Activated CD4-positive, CD25-positive, alpha-beta regulatory T cell treated with anti-CD3 and anti-CD28 coated beads, Interleukin-2, amount 50 U/mL, for 16 hours (primary cell): Measurements from ENCODE around the gene FHAD1.

Source experiments
- DNase-seq: peaks from one replicate; pipeline ENCODE4 v3.0.0-alpha.2; 2020; ENCODE audit warnings: low read depth, low spot score

The FHAD1 gene

DNA sequence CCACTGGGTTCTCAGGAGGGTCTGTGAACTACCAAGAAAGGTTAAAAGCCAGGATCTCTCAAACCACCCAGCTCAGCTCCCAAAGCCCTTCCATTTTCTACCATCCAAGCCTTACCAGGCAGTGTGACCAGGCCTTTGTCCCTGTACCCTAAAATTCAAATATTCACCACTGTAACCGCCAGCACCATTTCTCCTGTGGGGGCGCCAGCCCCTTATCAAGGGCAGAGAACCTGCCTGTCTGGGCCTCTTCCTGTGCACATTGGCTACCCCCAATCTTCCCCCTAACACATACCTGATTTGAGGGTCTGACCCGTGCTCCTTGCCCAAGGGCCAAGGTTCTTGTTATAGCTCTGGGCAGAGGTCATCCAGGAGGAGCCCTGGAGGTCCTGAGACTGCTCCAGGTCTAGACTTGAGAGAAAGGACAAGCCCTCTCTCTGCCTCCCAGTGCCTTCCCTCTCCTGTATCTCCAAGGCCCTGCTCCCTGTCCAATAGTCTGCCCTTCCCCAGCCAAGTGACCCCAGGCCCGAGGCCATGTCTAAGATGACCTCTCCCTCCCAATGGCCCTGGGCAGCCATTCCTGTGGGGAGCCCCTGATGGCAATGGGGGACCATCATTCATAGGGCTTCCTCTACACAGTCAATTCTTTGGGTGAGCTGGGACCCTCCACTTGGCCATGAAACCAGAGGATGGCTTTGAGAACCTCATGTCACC is 78.5 kb downstream of the FHAD1 start:
- no peak for DNase-seq

DNA sequence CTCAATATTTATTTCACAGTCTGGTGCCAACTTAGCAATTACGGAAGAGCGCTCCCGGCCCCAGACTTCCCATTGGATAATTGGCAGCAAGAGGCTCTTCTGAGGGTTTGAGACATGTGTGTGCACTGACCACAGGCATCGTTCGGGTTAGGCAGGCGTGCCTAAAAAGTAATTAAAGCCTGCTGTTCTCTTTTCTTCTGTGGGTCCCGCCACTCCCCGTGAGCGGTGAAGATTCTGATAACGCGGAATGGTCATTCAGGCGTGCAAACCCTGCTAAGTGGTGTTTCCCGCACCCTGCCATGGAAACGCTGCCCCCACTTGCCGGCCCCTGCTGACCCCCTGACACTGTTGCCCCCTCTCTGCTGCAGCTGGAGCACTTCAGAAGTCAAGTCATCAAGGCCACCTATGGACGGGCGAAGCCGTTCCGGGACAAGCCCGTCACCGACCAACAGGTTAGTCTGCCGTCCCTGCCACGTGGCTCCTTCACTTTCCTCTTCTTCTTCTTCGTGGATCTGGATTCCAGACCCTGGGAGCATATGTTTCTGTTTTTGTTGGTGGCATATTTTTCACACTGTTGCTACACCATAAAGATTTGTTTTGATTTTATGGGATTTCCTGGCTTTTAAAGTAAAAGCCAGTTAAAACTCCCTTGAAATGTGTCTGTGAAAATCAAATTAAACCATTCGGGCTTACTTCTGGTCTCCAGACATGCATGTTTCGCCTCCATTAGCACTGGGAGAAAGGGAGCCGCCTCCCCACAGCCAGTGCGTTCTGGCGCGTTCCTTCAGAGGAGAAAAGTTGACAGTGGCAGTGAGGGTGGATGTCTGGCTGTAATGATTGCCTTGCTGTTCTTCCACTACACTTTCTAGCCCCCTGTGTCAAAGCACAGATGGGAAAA is 79.9 kb downstream of the FHAD1 start:
- no peak for DNase-seq

DNA sequence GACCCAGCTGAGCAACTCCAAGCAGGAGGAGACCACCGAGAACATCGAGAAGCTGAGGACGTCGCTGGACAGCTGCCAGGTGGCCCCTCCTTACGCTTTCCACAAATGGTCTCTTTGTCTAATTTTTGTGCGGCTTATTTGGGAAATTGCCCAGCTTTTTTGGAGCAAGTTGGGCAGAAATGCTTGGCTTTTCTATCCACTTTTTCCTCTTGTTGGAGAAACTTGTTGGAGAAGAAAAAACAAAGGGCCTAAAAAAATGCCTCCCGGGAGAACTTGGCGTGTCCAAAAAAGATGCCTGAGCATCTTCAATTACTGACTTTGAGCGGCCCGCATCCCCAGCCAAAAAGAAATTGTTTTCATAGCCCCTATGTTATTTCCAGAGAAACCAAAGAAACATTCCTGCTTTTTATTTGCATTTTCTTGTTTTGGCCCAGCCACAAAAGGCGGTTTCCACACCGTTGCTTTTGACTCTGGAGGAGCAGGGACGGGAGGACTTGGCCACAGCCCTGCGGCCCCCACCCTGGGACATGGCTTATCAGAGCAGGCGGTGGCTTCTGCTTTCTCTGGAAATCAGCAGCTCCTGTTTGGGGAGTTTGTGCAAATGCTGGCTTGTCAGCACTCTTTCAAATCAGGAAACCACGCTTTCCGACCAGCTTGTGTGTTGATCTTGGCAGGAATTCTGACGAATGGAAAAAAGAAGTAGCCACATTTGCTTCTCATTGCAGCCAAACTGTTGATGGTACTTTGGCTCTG is 81.5 kb downstream of the FHAD1 start:
- no peak for DNase-seq

DNA sequence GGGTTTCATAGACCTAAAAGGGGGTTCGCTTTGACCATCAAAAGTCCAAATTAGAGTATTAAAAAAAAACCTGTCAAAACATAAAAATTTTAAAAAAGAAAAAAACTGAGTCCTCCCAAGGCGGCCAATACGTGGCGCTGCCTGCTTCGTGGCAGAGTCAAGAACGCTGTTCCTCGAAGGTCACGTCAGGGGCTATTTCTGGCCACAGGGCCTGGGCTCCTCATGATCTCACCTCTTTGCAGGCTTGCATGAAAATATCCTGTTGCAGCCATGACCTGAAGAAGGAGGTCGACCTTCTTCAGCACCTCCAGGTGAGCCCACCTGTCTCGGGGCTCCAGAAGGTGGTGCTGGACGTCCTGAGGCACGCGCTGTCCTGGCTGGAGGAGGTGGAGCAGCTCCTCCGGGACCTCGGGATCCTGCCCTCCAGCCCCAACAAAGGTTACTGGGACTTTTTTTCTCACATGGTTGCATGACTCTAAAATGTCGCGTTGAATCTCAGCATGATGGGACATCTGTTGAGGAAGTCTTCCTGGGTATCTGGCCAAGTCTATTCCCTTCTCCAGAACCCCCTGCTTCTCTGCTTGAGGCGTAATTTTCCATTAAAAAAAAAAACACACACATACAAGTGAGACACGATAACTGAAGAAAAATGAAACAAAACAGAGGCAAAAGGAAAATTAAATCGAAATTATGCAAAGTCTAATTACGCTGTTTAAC is 82.2 kb downstream of the FHAD1 start:
- no peak for DNase-seq

DNA sequence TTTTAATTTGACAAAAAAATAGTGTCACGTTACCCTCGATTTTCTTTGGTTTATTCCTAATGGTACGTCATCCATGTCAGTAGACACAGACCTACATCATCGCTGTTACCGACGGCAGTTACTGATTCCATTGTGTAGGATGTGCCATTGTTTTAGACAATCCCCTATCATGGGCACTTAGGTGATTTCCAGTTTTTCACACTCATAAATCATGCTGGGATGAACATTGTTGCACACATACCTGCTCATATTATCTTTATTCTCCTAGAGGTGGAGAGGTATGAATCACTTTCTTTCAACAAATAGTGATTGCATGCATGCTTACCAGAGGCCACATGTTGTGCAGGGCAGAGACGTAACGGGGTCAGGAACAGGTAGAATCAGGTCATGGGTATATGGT is 83.0 kb downstream of the FHAD1 start:
- no peak for DNase-seq

DNA sequence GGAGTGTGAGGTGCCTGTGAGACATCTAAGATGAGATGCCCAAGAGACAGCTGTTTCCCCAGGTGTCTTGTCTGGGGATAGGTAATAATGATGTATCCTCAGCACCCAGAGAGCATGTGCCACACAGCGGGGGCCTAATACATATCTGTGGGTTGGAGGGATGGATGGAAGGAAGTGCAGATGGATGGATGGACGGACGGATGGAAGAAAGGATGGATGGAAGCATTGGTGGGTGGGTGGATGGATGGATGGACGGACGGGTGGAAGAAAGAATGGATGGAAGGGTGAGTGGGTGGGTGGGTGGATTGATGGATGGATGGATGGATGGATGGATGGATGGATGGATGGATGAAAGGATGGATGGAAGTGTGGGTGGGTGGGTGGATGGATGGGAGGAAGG is 84.2 kb downstream of the FHAD1 start:
- no peak for DNase-seq

DNA sequence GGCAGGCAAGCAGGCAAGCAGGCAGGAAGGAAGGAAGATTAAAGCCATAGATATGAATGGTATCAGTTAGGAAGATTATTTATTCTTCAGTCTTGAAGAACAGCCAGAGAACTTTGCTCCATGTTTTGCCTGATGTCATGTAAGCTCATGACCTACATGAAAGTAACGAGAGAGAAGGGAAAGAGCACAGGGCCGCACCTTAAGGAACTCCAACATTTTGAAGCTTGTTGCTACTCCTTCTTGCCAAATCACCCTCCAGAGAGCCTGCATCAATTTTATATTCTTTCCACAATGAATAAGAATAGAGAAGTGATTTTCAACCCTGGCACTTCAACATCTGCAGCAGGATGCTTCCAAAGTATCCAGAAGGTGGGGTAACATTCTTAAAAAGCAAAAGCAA is 84.7 kb downstream of the FHAD1 start:
- no peak for DNase-seq

DNA sequence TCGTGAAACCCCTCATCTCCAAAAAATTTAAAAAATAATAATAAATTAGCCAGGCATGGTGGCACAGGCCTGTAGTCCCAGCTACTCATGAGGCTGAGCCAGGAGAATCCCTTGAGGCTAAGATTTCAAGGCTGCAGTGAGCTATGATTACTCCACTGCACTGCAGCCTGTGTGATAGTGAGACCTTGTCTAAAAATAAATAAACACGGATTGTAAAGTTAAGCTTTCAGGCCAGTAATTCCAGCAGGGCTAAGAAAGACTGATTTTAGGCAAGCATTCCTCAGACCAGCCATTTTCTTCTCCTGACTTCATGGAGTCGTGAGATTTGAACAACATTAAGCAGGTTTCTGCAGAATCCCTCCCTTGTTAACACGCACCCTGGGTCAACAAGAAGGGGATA is 85.5 kb downstream of the FHAD1 start:
- DNase-seq: no peak

DNA sequence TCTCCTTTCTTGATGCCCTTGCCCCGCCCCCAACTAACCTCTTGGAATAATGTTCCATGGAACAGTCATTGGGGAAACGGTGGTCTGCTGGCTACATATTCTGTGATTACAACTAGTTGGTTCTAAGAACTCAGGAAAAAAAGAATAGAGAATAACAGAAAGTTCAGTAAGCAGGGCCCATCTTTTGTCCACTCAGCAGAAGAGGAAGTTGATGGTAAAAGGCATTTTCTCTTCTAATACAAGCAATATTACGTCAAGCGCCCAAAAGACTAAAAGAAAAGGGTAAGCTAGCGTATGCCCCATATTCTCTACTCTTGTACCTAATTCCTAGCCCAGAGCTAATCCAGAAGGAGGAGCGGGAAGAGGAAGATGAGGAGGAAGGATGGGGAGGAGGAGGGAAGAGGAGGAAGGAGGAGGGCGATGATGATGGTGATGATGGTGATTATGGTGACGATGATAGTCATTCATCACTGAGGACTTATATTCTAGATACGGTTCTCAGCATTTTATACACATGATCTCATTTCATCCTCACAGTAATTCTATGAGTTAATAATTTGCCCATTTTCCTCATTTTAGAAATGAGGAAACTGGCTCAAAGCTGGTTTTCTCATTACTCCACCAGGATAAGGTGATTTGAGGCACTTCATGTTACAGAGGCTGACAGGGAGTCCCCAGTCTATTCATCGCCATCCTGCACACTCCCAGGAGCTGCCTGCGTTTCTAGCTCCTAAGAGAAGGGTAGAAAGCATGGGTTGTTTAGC is 86.1 kb downstream of the FHAD1 start:
- DNase-seq: no peak

DNA sequence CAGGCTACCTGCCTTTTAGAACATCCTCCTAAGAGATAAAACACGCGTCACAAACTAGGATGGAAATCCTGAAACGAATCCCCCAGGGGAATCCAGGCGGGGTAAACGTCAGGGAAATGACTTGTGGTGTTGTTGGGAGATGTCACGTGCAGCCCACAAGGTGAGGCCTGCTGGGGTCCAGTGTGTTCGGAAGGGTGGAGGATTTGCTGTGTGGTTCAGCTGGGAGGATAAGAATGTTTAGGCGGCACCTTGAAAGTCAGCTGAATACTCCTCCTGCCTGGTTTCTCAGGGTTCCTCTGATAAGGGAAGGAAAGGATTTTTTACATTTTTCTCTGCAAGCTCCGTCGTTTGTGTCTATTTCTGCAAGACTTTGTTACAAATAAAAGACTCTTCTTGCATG is 88.0 kb downstream of the FHAD1 start:
- DNase-seq: no peak

DNA sequence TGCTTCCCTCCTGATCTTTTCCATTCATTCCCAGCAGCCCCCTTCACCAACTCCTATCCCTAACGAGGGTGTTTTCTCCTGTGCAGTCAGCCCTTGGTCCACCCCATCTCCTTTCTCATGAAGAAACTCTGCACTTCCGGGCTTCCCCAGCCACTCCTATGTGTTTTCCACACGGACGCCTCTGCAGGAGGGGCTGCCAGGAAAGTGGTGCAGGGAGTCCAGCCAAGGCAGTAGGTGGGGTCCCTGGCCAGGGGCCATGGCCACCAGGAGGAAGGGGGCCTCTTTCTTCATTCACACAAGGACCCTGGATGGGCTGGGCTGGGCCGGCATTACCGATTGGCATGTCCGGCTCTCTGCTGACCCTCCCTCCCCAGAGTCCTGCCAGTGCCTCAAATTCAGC is 89.8 kb downstream of the FHAD1 start:
- no peak for DNase-seq

DNA sequence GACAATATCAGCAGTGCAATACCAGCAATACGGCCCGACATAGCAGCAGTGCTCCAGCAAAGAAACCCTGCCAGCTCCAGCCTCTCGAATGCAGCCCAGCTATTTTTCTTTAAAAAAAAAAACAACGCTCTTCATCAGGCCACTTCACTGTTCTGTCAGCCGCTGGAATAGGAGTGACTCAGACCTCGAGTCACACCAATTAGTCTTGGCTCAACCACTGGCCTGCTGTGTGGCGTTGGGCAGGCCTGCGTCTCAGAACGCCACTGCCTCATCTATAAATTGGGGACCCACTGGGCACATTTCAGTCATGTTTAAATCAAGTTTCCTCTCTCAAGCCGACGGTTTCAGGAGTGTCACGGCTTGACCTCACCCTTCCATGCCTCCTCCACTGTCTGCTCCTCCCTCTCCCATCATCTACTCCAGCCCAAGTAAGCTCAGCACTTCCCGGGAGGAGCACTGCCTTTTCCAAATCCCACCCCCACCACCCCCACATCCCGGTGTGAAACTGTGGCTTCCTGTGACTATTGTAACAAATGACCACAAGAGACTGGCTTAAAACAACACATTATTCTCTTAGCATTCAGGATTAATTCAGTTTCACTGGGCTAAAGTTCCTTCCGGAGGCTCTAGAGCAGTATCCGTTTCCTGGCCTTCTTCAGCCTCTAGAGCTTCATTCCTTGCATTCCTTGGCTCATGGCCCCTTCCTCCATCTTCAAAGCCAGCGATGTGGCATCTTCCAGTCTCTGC is 90.8 kb downstream of the FHAD1 start:
- DNase-seq: no peak

DNA sequence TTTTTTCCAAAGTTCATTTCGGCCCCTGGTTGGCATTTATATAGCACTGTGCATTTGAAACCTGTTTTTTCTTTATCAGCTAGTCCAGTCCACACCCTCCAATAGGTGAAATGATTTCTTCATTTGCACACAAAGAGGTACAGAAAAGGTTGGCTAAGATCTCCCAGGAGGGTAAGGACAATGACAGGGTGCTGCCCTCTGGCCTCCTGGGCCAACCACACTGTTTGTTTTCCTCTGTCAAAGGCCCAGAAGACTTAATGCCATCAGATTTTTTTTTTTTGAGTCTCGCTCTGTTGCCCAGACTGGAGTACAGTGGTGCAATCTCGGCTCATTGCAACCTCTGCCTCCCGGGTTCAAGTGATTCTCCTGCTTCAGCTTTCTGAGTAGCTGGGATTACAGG is 92.5 kb downstream of the FHAD1 start:
- DNase-seq: no peak

DNA sequence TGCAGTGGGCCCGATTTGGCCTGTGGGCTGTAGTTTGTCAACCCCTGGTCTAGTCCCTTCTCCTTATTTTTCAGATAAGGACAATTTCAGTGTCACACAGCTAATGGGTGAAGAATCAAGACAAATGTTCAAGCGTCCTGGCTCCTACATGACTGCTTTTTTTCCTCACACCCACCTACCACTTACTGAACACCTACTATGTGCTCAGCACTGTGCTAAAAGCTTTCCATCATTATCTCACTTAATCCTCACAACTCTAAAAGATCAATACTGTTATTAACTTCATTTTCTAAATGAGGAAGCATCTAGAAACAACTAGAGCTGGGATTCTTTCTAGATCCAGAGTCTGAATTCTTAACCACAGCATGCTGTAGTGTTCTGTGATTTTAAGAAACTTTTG is 94.2 kb downstream of the FHAD1 start:
- no peak for DNase-seq

DNA sequence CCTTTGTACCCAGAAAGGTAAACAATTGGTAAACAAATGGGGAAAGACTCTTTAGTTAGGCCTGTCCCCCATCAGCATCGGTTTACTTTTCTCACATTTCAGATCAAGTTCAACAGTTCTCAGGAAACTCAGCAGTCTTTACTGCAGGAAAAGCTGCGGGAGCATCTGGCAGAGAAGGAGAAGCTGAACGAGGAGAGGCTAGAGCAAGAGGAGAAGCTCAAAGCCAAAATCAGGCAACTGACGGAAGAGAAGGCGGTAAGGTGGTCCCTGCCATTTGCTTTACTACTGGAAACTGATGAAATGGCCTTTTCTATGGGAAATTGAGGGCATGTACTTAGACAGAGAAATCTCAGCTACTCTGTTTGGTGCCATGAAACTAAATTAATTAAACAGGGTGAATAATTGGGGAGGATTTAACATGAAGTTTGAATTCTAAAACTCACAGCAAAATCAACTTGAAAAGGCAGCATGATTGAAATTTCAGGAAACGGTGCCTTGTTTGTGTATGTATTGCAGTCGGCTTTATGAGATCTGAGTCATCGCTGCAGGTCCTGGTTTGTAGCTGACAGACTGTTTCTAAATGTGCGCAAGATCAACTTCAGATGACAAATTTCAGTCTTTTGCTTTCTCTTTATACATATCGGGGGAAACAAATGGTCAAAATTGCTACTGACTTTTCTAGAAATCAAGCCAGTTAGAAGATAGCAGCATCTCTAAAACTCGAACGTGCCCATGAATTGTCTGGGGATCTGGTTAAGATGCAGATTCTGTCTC is 94.8 kb downstream of the FHAD1 start:
- no peak for DNase-seq

DNA sequence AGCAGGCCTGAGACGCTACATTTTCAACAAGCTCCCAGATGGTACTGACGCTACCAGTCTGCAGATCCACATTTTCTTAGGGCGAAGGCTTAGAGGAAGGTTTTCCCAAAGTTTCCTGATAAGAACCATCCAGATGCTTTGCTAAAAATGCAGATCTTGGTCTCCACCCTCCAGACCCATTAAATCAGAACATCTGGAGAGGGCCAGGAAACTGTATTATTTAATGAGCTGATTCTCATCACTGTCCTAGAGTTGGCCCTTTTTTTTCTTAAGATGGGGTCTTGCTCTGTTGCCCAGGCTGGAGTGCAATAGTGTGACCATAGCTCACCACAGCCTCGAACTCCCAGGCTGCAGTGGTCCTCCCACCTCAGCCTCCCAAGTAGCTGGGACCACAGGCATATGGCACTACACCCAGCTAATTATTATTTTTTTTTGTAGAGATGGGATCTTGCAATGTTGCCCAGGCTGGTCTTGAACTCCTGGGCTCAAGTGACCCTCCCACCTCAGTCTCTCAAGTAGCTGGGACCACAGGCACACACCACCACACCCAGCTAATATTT is 95.5 kb downstream of the FHAD1 start:
- DNase-seq: no peak

DNA sequence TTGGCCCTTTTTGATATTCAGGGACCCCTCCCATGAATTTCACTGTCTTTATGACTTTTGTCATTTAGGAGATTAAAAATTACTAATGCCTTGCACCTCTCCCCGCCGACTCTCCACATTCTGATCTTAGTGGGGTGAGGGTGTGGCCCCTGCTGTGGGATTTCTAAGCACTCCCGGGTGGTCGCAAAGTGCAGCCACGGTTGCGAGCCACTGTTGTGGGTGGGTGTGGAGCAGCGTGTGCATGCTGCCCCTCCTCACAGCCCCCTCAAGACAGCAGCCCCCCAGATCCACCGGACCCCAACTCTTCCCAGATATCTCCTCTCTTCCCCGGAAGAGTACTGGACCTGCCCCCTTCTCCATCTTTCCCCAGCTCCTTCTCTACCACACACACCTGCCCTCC is 96.1 kb downstream of the FHAD1 start:
- DNase-seq: no peak

DNA sequence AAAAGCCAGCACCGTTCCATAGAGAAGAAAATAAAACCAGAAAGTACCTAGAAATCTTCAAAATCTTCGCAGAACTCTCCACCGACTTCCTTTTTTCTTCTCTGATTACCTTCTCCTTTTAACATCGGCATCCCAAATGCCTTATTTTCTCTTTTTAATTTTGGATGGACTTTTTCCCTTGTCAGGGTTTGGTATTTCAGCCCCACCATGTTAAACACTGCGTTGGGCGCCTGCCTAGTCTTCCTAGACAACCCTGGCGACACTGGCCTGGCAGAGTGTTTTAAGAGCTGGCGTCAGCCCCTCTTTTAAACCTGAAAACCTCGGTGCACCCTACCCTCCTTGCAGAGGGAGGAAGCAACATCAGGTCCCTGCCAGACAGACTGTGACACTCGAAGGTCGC is 96.7 kb downstream of the FHAD1 start:
- DNase-seq: no peak

DNA sequence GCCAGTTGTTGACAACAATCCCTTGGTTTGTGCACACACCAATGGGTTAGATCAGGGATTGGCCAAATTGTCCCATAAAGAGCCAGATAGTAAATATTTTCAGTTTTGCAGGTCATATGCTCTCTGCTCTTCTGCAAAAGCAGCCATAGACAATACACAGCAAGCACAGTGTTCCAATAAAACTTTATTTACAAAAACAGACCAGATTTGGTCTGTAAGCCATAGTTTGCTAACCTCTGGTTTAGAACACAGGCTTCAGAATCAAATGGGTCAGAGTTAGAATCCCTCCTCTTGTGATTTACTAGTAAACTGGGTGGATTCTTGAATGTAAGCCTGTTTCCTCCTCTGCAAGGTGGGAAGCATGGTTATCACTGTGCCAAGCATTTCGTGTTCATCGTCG is 97.4 kb downstream of the FHAD1 start:
- DNase-seq: no peak
